EL (cell line): ENCODE data around the gene GRID2IP.
A peak's percentile ranks its signal among the peaks of the same experiment; 100 is the strongest.
"Not testable (repeated sequence)": the region's sequence is repeated elsewhere in the genome, so short reads cannot be mapped to it uniquely, and the experiment has no call there.

Experiments
- DNase-seq: peaks from one replicate; pipeline ENCODE4 v3.0.0-alpha.2; 2016

Gene GRID2IP

GRCh38 chr7:6551016-6551511 is at the start of gene GRID2IP:
TSS of gene GRID2IP (minus strand) at chr7:6551461. CDS start at chr7:6551436, 25 bp downstream.
- DNase-seq = no peak

DNA sequence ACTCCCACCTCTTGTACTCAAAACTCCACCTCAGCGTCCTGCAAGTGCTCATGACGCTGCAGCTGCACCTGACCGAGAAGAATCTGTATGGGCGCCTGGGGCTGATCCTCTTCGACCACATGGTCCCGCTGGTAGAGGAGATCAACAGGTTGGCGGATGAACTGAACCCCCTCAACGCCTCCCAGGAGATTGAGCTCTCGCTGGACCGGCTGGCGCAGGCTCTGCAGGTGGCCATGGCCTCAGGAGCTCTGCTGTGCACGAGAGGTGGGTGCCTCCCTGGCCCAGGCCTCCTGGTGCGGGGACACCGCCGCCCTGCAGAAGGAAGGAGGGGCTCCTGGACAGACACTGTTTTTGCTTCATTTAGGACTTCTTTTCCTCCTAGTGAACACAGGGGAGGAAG is 48.8 kb upstream of the GRID2IP start:
- DNase-seq = no peak

GRCh38 chr7:6590645-6591110 is 39.4 kb upstream of the GRID2IP start:
- DNase-seq = no peak

GRCh38 chr7:6589829-6590644 is 38.8 kb upstream of the GRID2IP start, which contains the start of gene INTS15:
TSS of gene INTS15 (plus strand) at chr7:6590021. CDS start at chr7:6590284, 263 bp downstream.
- peak; percentile 81 for DNase-seq

GRCh38 chr7:6589151-6589828 is 38.0 kb upstream of the GRID2IP start:
- DNase-seq = no peak

- DNase-seq = no peak
Observed at GRCh38 chr7:6588566-6588965, 37.3 kb upstream of the GRID2IP start.

GRCh38 chr7:6585746-6586432 is 34.6 kb upstream of the GRID2IP start:
- not testable (repeated sequence) for DNase-seq

DNA sequence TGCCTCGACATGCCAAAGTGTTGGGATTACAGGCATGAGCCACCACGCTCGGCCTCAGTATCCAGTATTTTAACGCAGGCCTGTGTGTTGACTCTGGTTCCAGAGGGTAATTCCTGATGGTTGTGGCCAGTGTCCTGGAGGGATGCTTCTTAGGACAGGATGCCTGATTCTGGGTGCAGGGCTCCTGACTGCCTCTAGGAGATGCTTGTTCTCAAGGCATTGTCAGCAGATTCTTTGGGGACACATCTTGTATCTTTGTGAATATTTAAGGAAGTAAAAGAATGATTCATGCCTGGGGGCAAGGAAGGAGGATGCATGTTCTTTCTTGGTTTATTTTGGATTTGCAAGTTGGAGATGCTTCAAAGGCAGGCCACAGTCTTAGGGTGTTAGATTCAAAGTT is 28.2 kb upstream of the GRID2IP start:
- peak; percentile 55 for DNase-seq

- no peak for DNase-seq
Observed at GRCh38 chr7:6578114-6579084, 27.1 kb upstream of the GRID2IP start.

DNA sequence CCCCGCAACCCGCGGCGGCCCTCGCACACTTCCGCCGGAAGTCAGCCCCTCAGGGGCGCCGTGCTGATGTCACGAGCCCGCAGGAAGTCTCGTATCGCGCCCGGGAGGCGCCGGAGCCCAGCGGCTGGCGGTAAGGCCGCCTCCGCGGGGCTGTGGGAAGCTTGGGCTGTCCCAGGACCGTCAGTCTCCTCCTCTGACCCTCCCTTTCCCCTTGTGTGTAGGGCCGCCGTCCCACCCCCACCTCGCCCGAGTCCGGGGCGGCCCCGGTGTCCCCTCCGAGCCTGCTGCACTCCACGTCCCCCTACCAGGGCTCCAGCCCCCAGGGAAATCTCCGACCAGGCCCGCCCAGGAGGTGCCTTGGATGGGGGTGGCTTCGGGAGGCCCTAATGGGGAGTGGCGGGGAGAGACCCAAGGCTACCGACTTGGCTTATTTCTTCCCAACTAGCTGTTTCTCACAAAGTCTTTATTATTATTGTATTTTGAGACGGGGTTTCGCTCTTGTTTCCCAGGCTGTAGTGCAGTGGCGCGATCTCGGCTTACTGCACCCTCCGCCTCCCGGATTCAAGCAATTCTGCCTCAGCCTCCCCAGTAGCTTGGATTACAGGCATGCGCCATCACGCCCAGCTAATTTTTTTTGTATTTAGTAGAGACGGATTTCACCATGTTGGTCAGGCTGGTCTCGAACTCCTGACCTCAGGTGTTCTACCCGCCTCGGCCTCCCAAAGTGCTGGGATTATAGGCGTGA is 26.3 kb upstream of the GRID2IP start, which contains the start of gene ZDHHC4:
ZDHHC4 (plus strand) TSS at position 86 of the 745 bp plus-strand sequence. CDS start 3,108 bp downstream, outside the sequence.
- peak; percentile 90 for DNase-seq

- not testable (repeated sequence) for DNase-seq
Observed at GRCh38 chr7:6576867-6577368, 25.7 kb upstream of the GRID2IP start.

GRCh38 chr7:6576024-6576866 is 25.0 kb upstream of the GRID2IP start:
- no peak for DNase-seq

DNA sequence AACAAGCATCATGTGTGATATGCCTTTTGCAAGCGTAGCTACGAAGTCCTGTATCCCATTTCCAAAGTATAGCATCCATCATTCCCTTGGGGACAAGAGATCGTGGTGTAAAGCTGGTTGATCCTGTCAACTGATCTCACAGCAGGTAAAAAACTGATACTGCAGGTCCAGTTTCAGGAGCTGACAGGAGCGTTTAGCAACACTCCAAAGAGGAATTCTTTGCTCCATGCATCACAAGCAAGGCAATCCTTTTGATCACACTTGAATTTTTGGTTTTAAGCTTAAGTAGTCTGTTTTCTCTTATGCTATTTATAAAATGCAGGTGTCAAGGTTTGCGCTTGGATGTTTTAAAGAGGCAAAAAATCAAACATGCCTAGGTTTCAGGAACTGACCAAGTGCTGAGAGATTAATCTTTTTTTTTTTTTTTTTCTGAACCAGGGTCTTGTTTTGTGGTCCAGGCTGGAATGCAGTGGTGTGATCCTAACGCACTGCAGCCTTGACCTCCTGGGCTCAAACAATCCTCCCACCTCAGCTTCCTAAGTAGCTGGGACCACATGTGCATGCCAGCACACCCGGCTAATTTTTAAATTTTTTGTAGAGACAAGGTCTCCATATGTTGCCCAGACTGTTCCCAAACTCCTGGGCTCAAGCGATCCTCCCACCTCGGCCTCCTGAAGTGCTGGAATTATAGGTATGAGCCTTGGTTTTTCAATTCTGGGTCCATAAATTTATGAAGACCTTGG is 24.2 kb upstream of the GRID2IP start:
- no peak for DNase-seq

DNA sequence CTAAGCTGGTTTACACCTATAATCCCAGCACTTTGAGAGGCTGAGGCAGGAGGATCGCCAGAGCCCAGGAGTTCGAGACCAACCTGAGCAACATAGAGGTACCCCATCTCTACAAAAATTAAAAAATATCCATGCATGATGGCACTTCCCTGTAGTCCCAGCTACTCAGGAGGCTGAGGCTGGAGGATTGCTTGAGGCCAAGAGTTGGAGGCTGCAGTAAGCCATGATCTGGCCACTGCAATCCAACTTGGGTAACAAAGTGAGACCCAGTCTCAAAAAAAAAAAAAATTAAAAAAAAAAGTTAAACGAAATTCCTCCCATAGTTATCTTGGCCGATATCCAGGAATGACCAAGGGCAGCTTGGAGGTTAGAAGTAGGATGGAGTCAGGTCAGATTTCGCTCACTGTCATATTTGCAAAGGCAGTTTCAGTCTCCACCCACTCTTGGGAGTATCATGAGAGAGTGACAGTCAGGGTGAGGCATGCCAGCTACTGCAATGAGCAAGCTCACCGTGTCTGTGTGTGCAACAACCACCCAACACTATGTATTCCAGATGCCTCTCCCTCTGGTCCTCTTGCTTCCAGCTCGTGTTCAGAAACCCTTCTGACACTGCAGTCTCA is 20.0 kb upstream of the GRID2IP start:
- DNase-seq = no peak

DNA sequence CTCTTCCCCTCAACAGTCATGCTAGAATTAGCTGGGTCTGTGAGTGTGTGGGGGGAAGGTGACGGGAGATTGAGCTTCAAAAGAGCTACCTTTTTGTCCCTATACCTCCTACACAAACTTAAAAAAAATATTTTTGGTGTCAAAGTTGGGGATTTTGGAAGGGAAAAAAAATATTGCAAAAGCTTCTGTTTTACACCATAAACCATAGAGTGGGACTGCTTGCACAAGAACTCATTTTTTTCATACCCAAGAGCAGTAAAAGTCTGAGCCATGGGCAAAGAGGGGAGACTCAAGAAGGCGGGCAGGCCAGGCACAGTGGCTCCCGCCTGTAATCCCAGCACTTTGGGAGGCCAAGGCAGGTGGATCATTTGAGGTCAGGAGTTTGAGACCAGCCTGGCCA is 16.6 kb upstream of the GRID2IP start:
- no peak for DNase-seq

GRCh38 chr7:6565655-6566054 is 14.4 kb upstream of the GRID2IP start:
- no peak for DNase-seq

DNA sequence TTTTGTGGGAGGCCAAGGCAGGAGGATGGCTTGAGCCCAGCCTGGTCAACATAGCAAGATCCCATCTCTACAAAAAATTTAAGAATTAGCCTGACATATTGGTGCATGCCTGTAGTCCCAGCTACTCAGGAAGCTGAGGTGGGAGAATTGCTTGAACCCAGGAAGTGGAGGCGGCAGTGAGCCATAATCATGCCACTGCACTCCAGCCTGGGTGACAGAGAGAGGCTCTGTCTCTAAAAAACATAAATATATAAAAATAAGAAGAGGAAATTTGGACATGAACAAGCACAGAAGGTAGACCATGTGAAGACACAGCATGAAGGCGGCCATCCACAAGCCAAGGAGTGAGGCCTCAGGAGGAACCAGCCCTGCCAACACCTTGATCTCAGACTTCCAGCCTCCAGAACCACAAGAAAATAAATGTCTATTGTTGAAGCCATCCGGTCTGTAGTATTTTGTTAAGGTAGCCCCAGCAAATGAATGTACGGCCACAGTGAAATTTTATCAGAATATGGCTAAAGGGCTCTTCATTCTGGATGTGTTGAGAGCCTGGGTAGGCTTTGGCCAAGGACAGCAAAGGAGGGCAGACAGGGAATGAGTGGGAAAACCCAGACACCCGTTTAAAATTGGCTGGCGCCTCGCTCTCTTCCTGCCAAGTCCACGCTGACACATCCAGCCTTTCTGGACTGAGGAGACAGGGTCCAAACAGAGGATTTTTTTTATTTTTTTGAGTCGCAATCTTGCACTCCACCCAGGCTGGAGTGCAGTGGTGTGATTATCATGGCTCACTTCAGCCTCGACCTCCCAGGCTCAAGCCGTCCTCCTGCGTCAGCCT is 12.9 kb upstream of the GRID2IP start:
- no peak for DNase-seq

DNA sequence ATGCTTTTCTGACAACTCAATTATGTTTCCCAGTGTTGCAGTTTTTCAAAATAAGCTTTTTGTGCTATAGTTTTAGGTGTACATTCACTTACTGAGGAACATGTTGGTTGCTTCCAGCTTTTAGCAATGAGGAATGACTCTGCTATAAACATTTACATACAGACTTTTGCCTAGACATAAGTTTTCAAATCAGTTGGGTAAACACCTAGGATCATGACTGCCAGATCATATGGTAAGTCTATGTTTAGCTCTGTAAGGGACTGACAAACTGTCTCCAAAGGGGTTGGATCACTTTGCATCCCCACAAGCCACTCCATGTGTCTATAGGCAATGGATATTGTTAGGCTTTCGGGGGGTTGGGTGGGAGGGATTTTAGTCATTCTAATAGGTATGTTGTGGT is 10.8 kb upstream of the GRID2IP start:
- DNase-seq = no peak
